Mesothelial cell of epicardium (in vitro differentiated cells): ENCODE data around the gene MED13L. TPM values are rescaled to one million over a fixed set of nuclear protein-coding genes. Genes with fewer than 3 reads are reported as not detected.

Source experiments
- DNase-seq, 2 experiments: peaks; one replicate each; pipeline ENCODE4 v3.0.0; 2021; ENCODE audit warnings: low spot score in 2 of 2; ENCODE audit not compliant: unreplicated experiment in 2 of 2
- H3K27ac Mint-ChIP-seq: 2 replicates; pipeline ENCODE4 v1.8.0; 2021; ENCODE audit warnings: mixed read lengths
- H3K27me3 Mint-ChIP-seq: 2 replicates; pipeline ENCODE4 v1.8.0; 2021; ENCODE audit warnings: low read depth, mixed read lengths
- H3K36me3 Mint-ChIP-seq: 2 replicates; pipeline ENCODE4 v1.8.0; 2021; ENCODE audit warnings: mixed read lengths
- H3K4me1 Mint-ChIP-seq: 2 replicates; pipeline ENCODE4 v1.8.0; 2021; ENCODE audit warnings: mixed read lengths
- H3K4me3 Mint-ChIP-seq: 2 replicates; pipeline ENCODE4 v1.8.0; 2021; ENCODE audit warnings: mild to moderate bottlenecking, moderate library complexity, mixed read lengths
- H3K9me3 Mint-ChIP-seq: 2 replicates; pipeline ENCODE4 v1.8.0; 2021; ENCODE audit warnings: mixed read lengths
- total RNA-seq: library from RNA; stranded (reverse); gene quantifications from 3 replicates; pipeline ENCODE4 v1.2.1, GENCODE V29; 2021
- TF ChIP-seq, protein P1 (sequence below): fragments of 200-600 bp; sonication (generic); IDR thresholded peaks from one replicate; pipeline ENCODE4 v1.5.0; 2021; ENCODE audit warnings: antibody characterized with exemption; ENCODE audit not compliant: unreplicated experiment

Gene MED13L
- total RNA-seq, 1 donor from 2014 or later: 179 TPM

GRCh38 chr12:116217045-116217735, 60.3 kb downstream of the MED13L start:
- H3K27ac Mint-ChIP-seq: no peak overlapping the region
- no peaks in the 10 kb centered on the region for H3K9me3 Mint-ChIP-seq
- DNase-seq: no peak
- H3K4me3 Mint-ChIP-seq: no peak overlapping the region
- no peaks in the 10 kb centered on the region for H3K27me3 Mint-ChIP-seq
- peaks cover 29% of the 10 kb centered on the region for H3K4me1 Mint-ChIP-seq
- H3K36me3 Mint-ChIP-seq: no peaks in the 10 kb centered on the region
- TF ChIP-seq, protein P1, sequence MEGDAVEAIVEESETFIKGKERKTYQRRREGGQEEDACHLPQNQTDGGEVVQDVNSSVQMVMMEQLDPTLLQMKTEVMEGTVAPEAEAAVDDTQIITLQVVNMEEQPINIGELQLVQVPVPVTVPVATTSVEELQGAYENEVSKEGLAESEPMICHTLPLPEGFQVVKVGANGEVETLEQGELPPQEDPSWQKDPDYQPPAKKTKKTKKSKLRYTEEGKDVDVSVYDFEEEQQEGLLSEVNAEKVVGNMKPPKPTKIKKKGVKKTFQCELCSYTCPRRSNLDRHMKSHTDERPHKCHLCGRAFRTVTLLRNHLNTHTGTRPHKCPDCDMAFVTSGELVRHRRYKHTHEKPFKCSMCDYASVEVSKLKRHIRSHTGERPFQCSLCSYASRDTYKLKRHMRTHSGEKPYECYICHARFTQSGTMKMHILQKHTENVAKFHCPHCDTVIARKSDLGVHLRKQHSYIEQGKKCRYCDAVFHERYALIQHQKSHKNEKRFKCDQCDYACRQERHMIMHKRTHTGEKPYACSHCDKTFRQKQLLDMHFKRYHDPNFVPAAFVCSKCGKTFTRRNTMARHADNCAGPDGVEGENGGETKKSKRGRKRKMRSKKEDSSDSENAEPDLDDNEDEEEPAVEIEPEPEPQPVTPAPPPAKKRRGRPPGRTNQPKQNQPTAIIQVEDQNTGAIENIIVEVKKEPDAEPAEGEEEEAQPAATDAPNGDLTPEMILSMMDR: no peak

DNA sequence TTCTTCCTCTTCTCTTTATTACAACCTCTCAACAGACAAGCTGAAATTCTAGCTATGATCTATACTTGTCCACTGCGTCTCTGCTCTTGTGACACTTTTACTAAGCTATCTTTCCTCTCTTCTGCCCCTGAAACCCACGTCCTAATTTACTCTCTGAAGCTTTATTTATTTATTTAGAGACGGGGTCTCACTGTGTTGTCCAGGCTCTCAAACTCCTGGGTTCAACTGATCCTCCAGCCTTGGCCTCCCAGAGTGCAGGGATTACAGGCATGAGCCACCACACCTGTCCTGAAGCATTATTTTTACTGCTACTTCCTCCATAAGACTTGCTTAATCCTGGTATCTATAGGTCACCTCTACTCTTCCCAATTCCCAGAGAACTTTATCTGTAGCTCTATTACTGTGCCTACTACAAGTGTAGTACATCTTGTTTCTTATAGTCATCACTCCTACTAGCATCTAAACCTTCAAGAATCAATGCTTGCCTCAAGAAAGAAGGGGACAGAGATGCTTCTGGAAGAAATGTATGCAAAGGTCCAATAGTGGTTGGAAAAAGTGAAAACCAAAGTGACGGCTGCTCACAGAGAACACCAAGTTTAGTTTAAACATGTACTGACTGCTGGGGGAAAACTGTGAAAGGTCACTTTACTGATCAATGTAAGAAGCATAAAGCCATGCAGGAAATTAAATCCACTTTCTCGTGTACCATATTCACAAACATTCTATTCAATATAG, 61.3 kb downstream of the MED13L start:
- TF ChIP-seq, protein P1: no peak
- H3K27me3 Mint-ChIP-seq: no peaks in the 10 kb centered on the region
- peaks cover 27% of the 10 kb centered on the region for H3K4me1 Mint-ChIP-seq
- no peaks in the 10 kb centered on the region for H3K9me3 Mint-ChIP-seq
- H3K36me3 Mint-ChIP-seq: no peaks in the 10 kb centered on the region
- no peak for DNase-seq
- no peak overlapping the region for H3K4me3 Mint-ChIP-seq
- H3K27ac Mint-ChIP-seq: no peak overlapping the region

DNA sequence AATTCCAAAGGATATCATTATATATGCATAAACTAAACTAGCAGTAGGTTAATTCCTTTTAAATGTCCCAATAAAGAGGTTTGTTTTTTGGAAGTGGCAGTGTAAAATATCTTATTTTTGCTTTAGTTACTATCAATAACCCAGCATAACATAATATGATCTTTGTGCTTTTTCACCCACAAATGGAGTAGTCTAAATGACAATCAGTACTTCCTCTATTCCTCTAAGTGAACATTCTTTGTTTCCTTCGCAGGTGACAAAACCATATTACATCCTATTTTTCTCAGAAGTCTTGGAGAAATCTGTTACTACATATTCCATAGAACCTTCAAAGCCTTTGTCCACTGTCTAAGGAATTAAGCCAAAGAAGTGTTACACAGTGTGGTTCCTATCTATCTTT, 62.5 kb downstream of the MED13L start:
- Mint-ChIP-seq H3K4me1 (peaks cover 31% of the 10 kb centered on the region), H3K27me3 (no peaks in the 10 kb centered on the region), H3K4me3 (no peak overlapping the region), H3K27ac (no peak overlapping the region), H3K9me3 (no peaks in the 10 kb centered on the region), H3K36me3 (no peaks in the 10 kb centered on the region)
- DNase-seq: no peak
- TF ChIP-seq, protein P1: no peak

- H3K4me3 Mint-ChIP-seq: no peak overlapping the region
- H3K27ac Mint-ChIP-seq: no peak overlapping the region
- H3K36me3 Mint-ChIP-seq: no peaks in the 10 kb centered on the region
- H3K4me1 Mint-ChIP-seq: peaks cover 38% of the 10 kb centered on the region
- TF ChIP-seq, protein P1: no peak
- no peak for DNase-seq
- H3K9me3 Mint-ChIP-seq: no peaks in the 10 kb centered on the region
- H3K27me3 Mint-ChIP-seq: no peaks in the 10 kb centered on the region
Observed at GRCh38 chr12:116213885-116214527, 63.5 kb downstream of the MED13L start.

GRCh38 chr12:116213014-116213413, 64.5 kb downstream of the MED13L start:
- TF ChIP-seq, protein P1: no peak
- no peak overlapping the region for H3K27ac Mint-ChIP-seq
- H3K36me3 Mint-ChIP-seq: no peaks in the 10 kb centered on the region

More at GRCh38 chr12:116213014-116213413, 64.5 kb downstream of the MED13L start:
- DNase-seq: no peak
- no peaks in the 10 kb centered on the region for H3K9me3 Mint-ChIP-seq
- H3K4me3 Mint-ChIP-seq: no peak overlapping the region
- H3K27me3 Mint-ChIP-seq: no peaks in the 10 kb centered on the region
- H3K4me1 Mint-ChIP-seq: peaks cover 33% of the 10 kb centered on the region
